Non-pigmented ciliary epithelial cell (primary cell): ENCODE measurements around the gene CTNNBIP1.

ENCODE experiments used
- DNase-seq: peaks from one replicate; pipeline ENCODE4 v3.0.0-alpha.2; 2010; ENCODE audit warnings: low read depth

The CTNNBIP1 gene

GRCh38 chr1:9904596-9904995, 5.5 kb downstream of the CTNNBIP1 start:
- peak; percentile 32 for DNase-seq

DNA sequence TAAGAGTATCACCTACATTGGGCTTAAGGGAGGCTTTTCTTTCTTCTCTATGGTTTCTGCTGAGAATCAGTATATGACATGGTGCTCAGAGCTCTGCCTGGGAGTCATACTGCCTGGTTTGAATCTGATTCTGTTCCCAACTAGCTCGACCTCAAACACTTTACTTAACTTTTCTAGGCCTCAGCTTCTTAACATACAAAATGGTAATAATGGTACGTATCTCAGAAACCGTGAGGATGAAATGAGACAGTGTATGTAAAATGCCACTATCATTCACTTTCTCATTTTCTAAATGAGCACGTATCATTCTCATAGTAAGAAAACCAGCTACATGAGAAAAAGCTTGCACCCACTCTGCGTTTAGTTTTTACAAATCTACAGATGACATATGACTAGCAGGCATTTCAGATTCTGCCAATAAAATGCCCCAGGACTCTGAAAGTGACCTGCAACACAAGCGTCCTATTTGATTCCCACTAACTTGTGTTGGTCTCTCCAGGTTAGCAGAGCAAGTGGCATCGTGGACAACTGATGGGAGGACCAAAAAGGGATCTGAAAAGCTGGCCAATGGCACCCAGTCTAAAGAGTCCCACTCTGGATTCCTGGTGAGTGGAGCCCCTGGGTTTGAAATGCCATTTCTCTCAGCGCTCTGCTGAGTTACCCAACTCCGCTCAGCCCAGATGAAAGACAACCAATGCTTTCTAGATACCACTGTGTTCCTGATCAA, 6.1 kb downstream of the CTNNBIP1 start:
- no peak for DNase-seq

DNA sequence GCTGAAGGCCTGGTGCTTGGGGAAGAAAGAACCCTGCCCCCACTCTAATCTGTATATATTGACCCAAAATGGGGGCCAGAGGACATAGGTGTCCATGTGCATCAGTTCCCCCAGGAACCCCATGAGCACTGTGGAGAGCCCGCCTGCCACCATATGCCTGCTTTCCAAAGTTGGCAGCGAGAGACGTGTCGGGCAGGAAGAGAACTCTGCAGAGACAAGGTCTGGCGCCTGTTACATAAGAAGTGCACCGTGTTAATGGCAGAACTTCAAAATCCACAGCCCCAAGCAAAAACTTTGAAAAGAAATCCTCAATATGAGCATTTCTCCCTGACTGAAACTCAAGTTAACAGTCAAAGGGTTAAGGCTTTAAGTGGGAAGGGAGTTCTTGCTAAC, 8.0 kb downstream of the CTNNBIP1 start:
- DNase-seq, result no peak

- DNase-seq, result no peak
These were observed 8.7 kb downstream of the CTNNBIP1 start for GRCh38 chr1:9901148-9902059.

DNA sequence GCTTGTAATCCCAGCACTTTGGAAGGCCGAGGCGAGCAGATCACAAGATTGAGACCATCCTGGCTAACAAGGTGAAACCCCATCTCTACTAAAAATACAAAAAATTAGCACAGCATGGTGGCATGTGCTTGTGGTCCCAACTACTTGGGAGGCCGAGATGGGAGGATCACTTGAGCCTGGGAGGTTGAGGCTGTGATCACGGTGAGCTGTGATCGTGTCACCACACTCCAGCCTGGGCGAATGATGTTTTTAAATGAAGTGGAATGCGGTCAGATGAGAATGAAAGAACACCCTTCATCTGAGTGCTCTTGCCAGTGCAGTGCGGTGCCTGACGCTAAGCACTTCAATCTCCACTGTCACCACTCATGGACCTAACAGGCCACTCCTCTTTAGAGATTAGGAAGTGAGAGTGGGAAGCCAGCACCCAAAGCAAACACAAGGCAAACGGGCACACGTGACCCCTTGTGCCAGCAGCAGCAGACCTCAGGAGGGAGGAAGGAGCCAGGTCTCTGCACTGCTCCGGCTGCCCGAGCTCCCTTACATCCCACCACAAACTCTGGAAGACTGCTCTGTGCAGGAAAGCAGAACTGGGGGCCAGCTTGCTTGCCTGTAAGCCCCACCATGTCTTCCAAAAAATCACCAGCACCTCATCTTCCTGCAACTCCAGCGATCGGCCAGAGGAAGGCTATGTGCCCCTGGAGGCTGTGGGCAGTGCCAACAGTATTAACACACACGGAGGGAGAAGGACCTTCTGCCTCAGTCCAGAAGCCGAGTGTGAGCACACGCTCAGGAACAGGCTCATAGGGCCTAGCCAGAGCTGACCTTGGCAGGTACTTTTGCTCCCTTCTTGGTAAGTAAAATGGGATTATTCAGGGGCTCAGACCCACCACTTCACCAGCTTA, 9.7 kb downstream of the CTNNBIP1 start:
- no peak for DNase-seq

DNA sequence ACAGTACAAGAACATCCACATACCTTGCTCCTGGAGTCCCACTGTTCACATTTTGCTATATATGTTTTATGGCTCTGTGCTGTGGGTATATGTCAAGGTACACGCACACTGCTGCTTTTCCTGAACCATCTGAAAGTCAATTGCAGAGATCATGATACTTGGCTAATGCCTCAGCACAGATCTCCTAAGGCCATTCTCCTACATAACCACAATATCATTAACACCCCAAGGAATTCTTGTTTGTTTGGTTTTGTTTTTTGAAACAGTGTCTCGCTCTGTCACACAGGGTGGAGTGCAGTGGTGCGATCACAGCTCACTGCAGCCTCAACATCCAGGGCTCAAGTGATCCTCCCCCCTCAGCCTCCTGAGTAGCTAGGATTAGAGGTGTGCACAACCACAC, 16.0 kb downstream of the CTNNBIP1 start:
- no peak for DNase-seq

- DNase-seq, result peak; percentile 60
These were observed 17.2 kb downstream of the CTNNBIP1 start for GRCh38 chr1:9892563-9893528.

GRCh38 chr1:9891207-9891606, 18.9 kb downstream of the CTNNBIP1 start:
- no peak for DNase-seq

DNA sequence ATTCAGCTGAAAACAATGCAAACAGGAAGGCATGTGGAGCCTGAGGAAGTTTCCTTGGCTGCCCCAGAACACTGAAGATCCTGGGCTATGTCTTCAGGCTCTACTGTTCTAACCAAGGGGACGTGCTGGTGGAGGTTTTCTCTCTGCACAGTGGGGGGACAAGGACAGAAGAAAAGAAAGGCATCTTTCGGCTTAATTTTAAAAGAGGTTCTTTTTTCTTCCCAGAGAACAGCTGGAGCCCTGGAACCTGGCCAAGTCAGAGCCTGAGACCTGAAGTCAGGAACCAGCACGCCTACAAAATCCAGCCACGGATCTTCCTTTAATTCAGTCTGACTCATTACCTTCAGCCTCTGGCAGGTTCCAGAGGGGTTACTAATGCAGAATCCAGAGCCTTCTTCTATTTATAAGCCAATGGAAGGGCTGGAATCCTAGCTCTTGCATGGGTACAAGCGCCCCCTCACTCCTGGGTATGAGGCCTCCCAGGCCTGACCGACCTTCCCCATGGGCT, 19.8 kb downstream of the CTNNBIP1 start:
- peak; percentile 86 for DNase-seq

DNA sequence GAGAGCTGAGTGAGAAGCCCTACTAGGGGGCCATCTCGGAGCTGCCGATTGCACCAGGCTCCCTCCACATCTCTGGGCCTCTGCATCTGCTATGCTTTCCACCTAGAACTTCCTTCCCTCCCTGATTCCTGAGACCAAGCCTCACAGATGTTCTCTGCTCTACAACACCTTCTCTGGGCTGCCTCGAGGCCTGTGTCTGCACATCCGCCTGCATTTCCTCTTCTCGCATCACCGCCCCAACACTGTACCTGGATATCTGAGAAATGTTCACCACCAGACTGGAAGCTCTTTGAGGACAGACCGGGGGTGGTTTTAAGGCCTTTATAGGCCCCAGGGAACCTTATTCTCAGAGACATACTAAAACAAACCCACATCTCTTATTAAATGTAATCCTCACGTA, 20.7 kb downstream of the CTNNBIP1 start:
- DNase-seq, result no peak

DNA sequence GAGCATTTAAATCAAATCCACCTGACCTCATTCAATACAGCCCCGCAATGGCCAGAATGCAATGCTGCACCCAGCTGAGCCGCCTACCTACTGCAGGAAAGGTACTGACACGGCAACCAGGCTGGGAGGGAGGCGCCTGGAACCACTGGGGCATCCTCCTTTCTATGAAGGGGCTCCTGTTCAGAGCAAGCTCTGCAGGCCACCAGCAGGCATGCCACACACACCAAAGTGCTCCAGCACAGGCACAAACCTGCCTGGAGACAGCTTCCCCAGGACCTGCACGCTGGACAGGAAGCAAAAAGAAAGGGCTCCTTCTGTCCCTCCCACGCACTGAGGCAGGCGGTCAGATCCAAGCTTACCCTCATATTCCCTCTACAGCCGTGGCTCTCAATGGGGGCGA, 21.2 kb downstream of the CTNNBIP1 start:
- DNase-seq, result no peak

DNA sequence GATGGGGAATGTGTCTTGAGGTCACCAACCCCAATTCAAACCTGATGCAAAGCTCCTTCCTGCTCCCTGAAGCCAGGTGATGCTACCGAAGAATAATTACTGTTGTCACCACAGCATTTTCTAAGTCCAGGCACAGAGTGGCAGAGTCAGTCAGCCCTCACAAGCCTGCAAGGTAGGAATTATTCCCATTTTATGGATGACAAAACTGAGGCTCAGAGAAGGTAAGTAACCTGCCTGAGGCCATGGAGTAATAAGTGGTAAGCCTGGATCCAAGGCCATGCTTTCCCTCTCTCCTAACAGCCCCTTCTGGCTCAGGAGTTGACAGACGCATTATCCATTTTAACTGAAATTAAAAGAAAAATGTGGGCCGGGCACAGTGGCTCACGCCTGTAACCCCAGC, 23.0 kb downstream of the CTNNBIP1 start:
- no peak for DNase-seq

GRCh38 chr1:9886092-9886742, 23.9 kb downstream of the CTNNBIP1 start:
- no peak for DNase-seq

DNA sequence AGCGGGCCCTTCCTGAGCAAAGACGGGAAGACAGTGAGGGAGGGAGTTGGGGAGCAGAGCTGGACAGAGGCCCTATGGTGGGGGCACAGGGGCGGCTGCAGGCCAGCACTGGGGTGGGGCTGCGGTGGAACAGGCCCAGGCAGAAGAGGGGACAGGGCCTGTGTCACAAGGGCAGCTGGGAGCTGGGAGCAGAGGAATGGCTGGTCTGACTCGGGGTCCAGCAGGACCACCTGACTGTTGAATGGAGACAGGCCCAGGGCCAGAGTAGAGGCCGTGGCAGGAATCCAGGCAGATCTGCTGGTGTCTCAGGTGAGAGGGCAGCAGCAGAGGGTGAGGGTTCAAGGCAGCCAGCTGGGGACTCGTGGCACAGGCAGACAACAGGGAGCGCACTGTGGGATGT, 25.3 kb downstream of the CTNNBIP1 start:
- DNase-seq, result no peak

- no peak for DNase-seq
These were observed 26.3 kb downstream of the CTNNBIP1 start for GRCh38 chr1:9883585-9884449.

DNA sequence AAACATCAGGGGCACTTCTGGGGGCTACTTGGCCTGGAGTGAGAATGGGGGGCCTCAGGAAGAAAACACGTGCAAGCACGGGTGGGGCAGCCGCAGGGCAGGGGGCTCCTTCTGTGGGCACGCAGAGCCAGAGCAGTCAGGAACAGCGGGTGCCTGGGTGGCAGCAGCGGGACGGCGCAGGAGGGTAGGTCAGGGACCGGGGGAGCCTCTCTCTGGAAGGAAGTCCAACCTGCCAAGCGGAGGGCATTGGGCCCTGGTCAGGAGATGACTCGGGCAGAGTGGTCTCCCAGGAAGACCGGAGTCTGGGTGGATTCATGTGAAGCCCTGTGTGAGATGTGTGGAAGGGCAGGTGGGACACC, 27.1 kb downstream of the CTNNBIP1 start:
- no peak for DNase-seq

GRCh38 chr1:9882296-9882944, 27.6 kb downstream of the CTNNBIP1 start:
- DNase-seq, result no peak

DNA sequence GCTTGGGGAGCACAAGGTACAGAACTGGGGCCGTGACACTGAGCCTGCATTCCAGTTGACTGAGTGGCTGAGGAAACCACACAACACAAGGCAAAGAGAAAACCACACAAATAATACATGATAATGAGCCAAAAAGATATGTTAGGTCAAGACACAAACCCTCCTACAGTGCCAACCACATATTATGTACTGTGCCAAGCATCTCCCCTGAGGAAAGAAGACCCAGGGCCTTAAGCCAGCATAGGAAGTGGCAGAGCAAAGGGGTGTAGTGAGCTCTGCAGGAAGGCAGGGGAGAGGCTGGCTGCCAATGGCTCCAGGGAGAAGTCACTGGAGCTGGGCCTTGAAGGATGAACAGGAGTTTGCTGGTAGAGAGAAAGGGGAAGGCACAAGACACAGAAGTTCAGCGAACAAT, 28.2 kb downstream of the CTNNBIP1 start:
- DNase-seq, result peak; percentile 36

DNA sequence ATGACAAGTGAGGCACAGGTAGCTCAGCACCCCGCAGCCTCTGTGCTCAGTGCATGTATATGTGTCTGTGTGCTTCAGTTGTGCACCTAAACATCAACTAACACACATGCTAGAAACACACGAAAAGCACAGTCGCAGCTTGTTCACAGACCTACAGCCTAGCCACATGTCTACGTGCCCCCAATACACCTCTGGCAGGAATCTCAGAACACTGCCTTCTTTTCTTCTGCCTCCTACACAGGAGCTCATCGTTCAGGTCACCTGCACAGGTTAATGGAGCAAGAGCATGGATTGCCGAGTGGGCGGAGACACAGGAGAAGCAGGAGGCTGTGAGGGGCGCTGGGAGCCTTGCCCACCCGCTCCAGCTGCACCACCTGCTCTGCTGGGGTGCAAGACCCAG, 31.7 kb downstream of the CTNNBIP1 start:
- no peak for DNase-seq
